HepG2 (cell line): ENCODE data around the gene MRPL39. TPM values are rescaled to one million over a fixed set of nuclear protein-coding genes. Genes with fewer than 3 reads are reported as not detected.

ENCODE experiments used
- CC2D1A ChIP-seq: sonication (generic); formaldehyde crosslinking; IDR thresholded peaks from 2 replicates; pipeline ENCODE4 v1.8.1; 2023; ENCODE audit warnings: mild to moderate bottlenecking, missing genetic modification reagents
- GTF3A ChIP-seq: sonication (generic); formaldehyde crosslinking; conservative IDR thresholded peaks from 2 replicates; pipeline ENCODE4 v1.4.0; 2020; ENCODE audit warnings: mild to moderate bottlenecking, missing genetic modification reagents
- IRF2 ChIP-seq: IDR thresholded peaks from 2 replicates; pipeline ENCODE4 v1.6.1; 2018; ENCODE audit warnings: missing genetic modification reagents, missing compliant biosample characterization
- TAF15 ChIP-seq: fragments of 200-400 bp; formaldehyde crosslinking; IDR thresholded peaks from one replicate; pipeline ENCODE4 v1.6.1; 2018; ENCODE audit warnings: mild to moderate bottlenecking, low read depth, low read length; ENCODE audit not compliant: poor library complexity, severe bottlenecking
- ZNF101 ChIP-seq: sonication (generic); formaldehyde crosslinking; IDR thresholded peaks from 2 replicates; pipeline ENCODE4 v1.4.0; 2020; ENCODE audit warnings: mild to moderate bottlenecking, low read depth, missing genetic modification reagents, borderline replicate concordance
- ZNF235 ChIP-seq: sonication (generic); formaldehyde crosslinking; IDR thresholded peaks from 2 replicates; pipeline ENCODE4 v1.8.1; 2023; ENCODE audit warnings: mild to moderate bottlenecking, missing genetic modification reagents, borderline replicate concordance
- ZNF598 ChIP-seq: sonication (generic); formaldehyde crosslinking; IDR thresholded peaks from 2 replicates; pipeline ENCODE4 v1.5.1; 2020; ENCODE audit warnings: mild to moderate bottlenecking, missing genetic modification reagents, borderline replicate concordance
- polyA plus RNA-seq, 8 experiments: library from polyadenylated mRNA; depleted of rRNA in 3 of 8; stranded (reverse) in 7 of 8; unstranded in 1 of 8; fragments of >200 nt; fragmentation: Illumina TruSeq in 4 of 8; extraction: Trizol in 4 of 8; gene quantifications; 2 replicates each; pipeline versions ENCODE4 v1.2.1 to v1.2.3, GENCODE V29; 2011 to 2016; ENCODE audit warnings: low read depth in 4 of 8, missing spikeins in 1 of 8, mixed read lengths in 1 of 8; ENCODE audit not compliant: insufficient read depth in 1 of 8
- total RNA-seq, 5 experiments: library from RNA; depleted of rRNA; stranded (reverse); fragments of >200 nt; fragmentation: Illumina TruSeq; extraction: Trizol; gene quantifications; 2 replicates each; pipeline ENCODE4 v1.2.3, GENCODE V29; 2016; ENCODE audit warnings: low read depth in 1 of 5
- TF ChIP-seq, protein P1 (sequence below), 2 experiments: fragments of 450-650 bp in 1 of 2; sonication (generic) in 1 of 2; formaldehyde crosslinking in 1 of 2; IDR thresholded peaks; 2 replicates each; pipeline versions ENCODE4 v1.6.1 to v1.8.0; 2016 to 2022; ENCODE audit warnings: antibody characterized with exemption in 1 of 2, mild to moderate bottlenecking in 1 of 2, missing genetic modification reagents in 1 of 2

MRPL39 gene
- total and polyA plus RNA-seq, 2 of the 13 experiments (the other 11 are each of a cell fraction or from before 2014, with no cell fraction given), result 29.1 to 91.2 TPM

DNA sequence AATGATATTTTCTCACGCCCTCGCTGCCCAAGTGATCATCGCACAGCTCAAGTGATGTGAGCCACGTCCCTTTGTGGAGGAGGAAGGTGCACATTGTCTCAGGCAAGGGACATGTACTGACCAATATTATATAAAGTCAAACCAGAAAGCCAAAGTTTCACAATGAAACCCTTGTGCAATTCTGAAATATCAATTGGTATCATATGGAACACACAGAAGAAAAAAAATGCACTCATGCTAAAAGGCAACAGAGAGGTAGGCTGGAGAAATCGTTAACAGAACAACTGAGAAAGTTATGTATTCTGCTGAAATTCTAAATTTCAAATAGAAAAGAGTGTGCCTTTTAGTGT is 33.6 kb upstream of the MRPL39 start (continued):
- TF ChIP-seq, protein P1, sequence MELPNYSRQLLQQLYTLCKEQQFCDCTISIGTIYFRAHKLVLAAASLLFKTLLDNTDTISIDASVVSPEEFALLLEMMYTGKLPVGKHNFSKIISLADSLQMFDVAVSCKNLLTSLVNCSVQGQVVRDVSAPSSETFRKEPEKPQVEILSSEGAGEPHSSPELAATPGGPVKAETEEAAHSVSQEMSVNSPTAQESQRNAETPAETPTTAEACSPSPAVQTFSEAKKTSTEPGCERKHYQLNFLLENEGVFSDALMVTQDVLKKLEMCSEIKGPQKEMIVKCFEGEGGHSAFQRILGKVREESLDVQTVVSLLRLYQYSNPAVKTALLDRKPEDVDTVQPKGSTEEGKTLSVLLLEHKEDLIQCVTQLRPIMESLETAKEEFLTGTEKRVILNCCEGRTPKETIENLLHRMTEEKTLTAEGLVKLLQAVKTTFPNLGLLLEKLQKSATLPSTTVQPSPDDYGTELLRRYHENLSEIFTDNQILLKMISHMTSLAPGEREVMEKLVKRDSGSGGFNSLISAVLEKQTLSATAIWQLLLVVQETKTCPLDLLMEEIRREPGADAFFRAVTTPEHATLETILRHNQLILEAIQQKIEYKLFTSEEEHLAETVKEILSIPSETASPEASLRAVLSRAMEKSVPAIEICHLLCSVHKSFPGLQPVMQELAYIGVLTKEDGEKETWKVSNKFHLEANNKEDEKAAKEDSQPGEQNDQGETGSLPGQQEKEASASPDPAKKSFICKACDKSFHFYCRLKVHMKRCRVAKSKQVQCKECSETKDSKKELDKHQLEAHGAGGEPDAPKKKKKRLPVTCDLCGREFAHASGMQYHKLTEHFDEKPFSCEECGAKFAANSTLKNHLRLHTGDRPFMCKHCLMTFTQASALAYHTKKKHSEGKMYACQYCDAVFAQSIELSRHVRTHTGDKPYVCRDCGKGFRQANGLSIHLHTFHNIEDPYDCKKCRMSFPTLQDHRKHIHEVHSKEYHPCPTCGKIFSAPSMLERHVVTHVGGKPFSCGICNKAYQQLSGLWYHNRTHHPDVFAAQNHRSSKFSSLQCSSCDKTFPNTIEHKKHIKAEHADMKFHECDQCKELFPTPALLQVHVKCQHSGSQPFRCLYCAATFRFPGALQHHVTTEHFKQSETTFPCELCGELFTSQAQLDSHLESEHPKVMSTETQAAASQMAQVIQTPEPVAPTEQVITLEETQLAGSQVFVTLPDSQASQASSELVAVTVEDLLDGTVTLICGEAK (IDR thresholded peaks at IDR 0.05), result no peak
- TF ChIP-seq, protein P1 (CRISPR knock-in tag; IDR thresholded peaks at IDR 0.05), result no peak
- no peak for TF ChIP-seq GTF3A (CRISPR knock-in tag)
- TF ChIP-seq ZNF598 (CRISPR knock-in tag), result no peak
- TF ChIP-seq ZNF101, result no peak
- no peak for TF ChIP-seq IRF2
- no peak for TF ChIP-seq ZNF235 (CRISPR knock-in tag)
- no peak for TF ChIP-seq CC2D1A (CRISPR knock-in tag)
- no peak for TF ChIP-seq TAF15
- TF ChIP-seq, all 625 proteins: peak for 0
